Limb (tissue), 2 donors: ENCODE results near the gene P4HA2.

Experiments
- DNase-seq, 2 donors: peaks; one replicate each; pipeline ENCODE4 v3.0.0-alpha.2; 2016; ENCODE audit errors: extremely low spot score in 2 of 2

P4HA2 gene

GRCh38 chr5:132265336-132266030 is 37.8 kb upstream of the P4HA2 start:
- DNase-seq = peak; percentile 79 to 89

DNA sequence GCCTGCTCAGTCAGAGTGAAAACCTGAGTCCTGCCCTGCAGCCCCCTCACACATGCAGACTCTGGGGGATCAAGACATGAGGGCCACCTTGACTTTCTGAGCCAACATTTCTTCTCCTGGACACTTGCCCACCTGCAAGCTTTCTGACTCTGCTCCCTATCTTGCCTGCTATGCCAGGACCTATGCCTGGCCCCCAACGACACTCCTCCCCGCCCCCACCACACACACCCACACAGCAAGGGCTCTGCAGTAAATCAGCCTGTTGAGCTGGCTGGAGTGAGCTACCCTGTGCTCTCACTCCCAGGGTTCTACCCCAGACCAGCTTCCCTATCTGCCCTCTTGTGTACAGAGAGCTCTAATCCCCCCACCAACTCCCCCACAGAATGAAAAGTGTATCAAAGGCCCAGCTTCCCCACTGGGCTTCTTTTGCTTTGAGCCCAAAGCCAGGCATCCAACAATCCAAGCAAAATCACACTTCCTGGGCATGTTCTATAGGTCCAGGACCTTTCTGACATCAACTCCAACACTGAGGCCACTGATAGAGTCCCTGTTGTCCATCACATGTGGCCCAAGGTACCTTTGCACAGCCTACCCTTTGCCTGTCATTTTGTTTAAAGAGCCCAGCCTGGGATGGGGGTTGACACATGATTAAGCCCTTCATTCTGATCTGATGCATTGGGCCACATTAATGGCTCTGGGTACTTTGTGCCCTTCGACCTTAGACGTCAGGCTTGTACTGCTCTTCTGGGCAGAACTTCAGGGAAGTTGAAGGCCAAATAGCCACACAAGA is 37.1 kb upstream of the P4HA2 start:
- no peak for DNase-seq

DNA sequence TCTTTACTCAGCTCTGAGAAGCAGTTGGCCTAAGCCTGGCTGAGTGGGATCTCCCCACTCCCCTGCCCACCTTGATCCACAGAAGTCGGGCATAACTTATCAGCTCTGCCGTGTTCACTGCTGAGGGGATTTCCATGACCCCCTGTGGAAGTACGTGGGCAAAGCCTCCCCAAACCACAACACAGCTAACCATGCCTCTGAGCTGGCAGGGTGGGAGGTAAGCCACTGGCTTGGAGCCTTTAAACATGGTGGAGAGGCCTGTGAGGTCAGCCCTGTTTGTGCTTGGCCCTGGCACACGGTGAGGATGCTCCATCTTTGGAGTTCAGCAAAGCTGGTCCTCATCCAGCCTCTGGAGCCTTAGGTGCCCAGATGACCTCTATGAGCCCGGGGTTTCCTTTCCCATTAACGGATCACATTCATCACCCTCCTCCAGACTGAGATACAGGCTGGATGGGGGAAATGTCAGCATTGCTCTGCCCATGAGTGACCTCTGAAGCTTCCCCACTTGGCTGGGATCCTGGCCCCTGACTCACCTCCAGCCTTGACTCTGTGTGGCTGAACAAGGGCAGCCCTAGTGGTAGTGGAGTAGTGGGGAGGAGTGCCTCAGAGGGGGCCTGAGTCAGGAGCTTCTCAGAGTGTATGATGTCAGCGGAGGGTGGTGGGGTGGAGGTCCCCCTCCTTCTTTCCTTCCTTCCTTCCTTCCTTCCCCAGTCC is 36.1 kb upstream of the P4HA2 start:
- DNase-seq = no peak

GRCh38 chr5:132262882-132263547 is 35.4 kb upstream of the P4HA2 start:
- DNase-seq = no peak

- DNase-seq = no peak
These were observed 34.5 kb upstream of the P4HA2 start for GRCh38 chr5:132261881-132262845.

DNA sequence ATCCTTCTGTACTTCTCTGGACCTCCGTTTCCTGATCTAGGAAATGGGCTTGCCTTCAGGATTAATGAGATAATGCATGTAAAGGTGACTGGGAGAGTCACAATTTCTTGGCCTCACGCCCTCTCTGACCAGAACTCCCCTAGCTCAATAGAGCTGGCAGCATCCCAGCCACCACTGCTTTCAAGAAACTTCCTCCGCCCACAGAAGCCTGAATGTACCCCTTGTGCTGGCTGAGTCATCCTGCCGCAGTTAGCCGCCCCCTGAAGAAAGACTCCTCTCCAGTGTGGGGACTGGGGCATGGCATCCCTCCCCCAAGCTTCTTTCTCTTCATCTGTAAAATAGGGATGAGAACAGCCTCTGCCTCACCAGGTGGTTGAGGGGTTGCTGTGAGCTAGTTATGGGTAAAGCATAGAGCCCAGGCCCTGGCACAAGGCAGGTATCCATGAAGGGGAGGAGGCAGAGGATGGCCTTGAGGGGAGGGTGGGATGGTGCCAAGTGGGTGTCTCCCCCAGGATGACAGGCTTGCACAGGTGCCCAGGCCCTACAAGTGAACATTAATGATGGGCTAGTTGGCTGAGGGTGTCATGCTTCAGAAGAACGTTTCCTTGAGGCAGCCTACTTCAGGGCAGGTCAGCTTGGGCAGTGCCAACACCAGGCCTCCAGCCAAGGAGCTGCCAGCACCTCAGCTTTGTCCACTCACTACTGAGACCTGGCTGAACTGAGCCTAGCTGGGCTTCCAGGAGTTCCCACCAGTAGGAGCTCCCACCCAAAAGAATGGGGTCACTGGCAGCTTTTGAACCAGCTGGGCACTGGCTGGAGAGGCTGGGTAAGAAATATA is 33.3 kb upstream of the P4HA2 start:
- no peak for DNase-seq

DNA sequence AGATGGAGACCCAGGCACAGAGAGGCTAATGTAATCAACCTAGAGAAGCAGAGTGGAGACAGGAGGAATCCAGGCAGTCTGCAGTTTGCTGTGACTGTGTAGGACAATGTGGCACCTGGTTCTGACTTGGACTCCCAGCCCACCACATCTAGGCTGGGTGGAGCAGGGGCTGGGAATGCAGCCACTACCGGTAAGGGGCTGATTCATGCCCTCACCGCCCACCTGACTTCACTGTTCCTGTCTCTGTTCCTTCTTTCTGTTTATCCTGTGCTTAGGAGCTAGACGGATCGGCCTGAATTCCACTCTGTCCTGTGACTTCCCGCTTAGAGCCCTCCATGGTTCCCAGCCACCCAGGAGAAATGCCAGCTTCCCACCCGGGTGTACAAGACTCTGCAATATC is 32.4 kb upstream of the P4HA2 start:
- no peak for DNase-seq

DNA sequence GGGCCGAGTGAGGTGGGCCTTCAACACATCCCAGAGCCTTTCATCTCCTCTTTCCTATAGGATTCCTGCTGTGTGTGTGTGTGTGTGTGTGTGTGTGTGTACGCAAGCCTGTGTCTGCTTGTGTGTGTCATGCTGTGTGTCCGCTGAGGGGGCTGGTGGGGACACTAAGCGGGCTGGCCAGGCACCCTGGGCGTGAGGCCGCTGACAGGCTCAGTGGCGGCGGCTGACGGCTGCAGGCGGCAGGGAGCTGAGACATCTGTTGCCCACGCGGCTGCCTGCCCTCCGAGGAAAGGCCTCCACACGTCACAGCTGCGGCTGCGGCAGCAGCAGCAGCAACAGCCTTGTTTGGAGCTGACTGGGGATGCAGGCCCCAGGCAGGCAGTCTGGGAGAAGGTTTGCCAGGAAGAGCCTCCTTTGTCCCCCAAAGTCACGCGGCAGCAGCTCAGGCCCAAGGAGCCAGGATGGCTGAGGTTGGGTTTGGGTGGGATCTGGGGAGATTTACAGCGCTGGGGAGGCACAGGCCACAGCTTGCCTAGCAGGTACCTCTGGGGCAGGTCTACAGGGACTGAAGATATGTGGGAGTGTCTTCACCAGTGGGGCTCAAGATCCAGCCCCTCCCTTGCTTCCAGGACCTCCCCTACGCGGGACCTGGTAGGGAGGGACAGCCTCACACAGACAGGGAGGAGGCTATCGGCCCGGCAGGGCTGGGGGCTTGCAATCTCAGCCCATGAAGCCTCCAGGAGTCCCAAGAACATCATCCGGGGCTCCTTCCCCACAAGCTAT is 31.6 kb upstream of the P4HA2 start:
- DNase-seq = peak; percentile 85

DNA sequence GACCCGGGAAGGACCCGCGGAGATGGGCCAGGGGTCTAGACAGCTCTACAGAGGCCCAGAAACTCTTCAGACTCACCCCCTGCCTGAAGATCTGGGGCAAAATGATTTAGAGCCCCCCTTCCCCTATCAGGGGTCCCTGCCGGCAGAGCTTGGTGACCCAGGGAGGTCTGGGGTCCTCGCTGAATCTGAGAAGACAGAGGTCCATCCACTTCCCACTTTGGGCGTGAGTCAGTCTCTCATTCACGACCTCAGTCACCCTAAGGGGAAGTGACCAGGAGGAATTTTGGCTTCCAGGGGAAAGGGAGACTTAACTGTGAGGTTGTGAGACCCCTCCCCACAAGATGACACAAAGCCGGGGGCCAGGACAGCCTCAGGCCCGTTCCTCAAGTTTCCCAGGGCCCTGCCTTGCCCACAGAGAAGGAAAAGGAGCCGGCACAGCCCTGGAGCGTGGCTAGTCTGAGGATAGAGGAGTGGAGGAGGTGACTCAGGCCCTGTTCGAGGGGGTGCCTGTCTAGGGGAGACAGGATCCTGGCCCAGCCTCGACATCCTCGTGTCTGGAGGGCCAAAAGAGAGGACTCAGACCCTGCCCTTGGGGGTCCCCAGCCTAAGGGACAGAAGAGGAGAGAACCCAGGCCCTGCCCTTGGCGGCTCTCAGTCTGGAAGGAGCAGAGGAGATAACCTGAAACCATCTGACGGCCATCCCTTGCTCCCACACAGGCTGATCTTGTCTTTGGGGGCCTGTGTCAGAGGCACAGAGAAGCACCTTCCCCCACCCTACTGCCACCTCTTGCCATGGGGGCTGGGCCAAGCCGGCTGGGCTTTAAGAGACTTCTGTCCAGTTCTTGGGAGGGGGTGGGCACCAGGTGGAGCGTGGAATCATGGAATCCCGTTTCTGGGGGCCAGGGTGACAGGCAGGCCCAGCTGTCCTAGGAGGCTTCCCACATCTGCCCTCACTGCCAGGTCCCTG is 30.7 kb upstream of the P4HA2 start:
- peak; percentile 48 to 58 for DNase-seq

GRCh38 chr5:132257131-132258101 is 29.8 kb upstream of the P4HA2 start, which contains the start of gene PDLIM4:
Gene PDLIM4, plus strand, starts transcription at chr5:132257696. Its CDS starts 39 bp downstream, at chr5:132257735.
- DNase-seq = peak; percentile 57 to 89

DNA sequence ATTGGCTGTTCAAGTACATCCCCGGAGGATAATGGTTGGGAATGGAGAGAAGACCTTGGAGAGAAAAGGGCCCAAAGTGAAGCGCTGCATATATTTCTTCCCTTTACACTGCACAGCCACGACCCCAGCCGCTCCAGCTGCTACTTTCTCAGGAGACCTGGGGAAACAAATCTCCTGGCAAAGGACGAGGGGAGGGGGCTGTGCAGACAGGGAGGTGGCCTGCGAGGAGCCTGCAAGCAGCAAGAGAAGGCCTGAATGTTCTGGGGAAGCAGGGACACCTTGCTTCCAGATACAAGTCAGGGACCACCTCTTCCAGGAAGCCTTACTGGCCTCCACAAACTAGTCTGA is 29.1 kb upstream of the P4HA2 start:
- DNase-seq = no peak

DNA sequence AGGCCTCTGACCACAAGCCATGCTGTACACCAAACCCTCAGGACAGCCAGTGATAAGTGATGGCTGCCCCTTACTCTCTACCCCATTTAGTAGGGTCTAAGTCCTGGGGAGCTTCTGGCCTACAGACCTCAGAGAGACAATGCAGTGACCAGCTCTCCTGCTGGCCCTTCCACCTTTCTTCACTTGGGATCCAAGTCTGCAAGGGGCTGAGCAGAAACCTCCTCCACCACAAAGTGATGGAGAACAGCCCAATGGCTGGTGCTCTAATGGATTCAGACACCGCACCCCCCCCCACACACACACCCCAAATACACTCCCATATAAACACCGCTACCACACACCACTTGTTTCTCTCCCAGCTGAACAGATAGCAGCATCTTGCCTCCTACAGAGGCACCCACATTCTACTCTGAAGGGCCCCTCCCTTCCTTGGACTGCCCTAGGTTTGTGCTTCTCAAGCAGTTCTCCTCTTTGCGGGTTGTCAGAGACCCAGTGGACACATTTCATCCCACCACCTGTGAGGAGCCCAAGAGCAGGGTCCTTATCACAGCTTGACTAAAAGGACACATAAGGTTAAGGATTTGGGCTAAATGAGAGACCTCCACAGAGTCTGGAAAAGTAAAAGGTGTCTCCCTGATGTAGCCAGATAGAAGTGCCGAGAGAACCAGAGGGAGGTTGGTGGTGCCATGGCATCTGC is 28.6 kb upstream of the P4HA2 start:
- no peak for DNase-seq

- DNase-seq = no peak
These were observed 26.8 kb upstream of the P4HA2 start for GRCh38 chr5:132254321-132254977.

- DNase-seq = no peak
These were observed 26.0 kb upstream of the P4HA2 start for GRCh38 chr5:132253452-132254320.
